A673 (cell line): ENCODE data around the gene GABRG3.

Experiments
- CTCF ChIP-seq: fragments of 300-800, 200-600 bp; sonication (generic); conservative IDR thresholded peaks from 2 replicates; pipeline ENCODE4 v1.5.1; 2017; ENCODE audit warnings: low read depth, mild to moderate bottlenecking, antibody characterized with exemption, low read length, moderate library complexity, mixed read lengths
- EZH2 ChIP-seq: fragments of 200-600 bp; sonication (generic); IDR thresholded peaks from 2 replicates; pipeline ENCODE4 v1.6.1; 2017; ENCODE audit warnings: borderline replicate concordance, low read depth, mild to moderate bottlenecking, mixed read lengths, antibody characterized with exemption, low read length; ENCODE audit not compliant: poor library complexity, severe bottlenecking

GRCh38 chr15:27414168-27414870 is 443.3 kb downstream of the GABRG3 start:
- TF ChIP-seq CTCF: no peak
- TF ChIP-seq EZH2: no peak
